ENCODE data around the gene BRINP3.

Gene BRINP3

DNA sequence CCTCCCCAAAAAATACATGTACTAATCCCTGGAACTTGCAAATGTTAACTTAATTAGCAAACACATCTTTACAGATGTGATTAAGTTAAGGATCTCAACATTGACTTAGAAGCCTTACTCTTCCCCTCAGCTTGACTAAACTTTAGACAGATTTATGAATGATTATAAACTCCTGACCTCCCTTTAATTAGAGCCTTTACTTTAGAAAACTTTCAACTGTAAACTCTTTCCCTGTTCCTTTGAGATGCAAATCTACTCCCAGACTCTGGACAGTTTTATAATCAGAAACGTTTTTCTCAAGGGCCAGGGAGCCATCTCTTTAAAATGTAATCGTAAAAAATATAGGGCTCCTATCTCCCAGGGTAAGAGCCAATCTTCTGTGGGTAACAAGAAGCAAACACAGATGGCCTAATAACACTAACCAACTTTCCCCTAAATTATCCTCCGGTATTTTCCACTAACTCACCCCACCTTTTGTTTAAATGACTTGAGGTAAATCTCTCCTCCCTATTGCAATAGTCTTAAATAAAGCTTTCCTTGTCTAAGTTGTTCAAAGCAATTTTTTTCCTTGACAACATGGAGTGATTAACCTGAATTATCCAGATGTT, 284.1 kb downstream of the BRINP3 start:
- Histone ChIP-seq H4K20me1 (ENCODE audit: insufficient read depth, low read length) (no peaks in the 10 kb centered on the region), H3K27ac (ENCODE audit: low read depth, low read length, poor library complexity, severe bottlenecking) (no peak overlapping the region), H3K9me3 (ENCODE audit: low read length) (no peaks in the 10 kb centered on the region), H3K9me2 (ENCODE audit: low read depth, low read length) (no peaks in the 10 kb centered on the region), H3K36me3 (ENCODE audit: insufficient read depth, low read length) (no peaks in the 10 kb centered on the region), H3K4me2 (ENCODE audit: low read length) (no peak overlapping the region), H3K4me1 (ENCODE audit: insufficient read depth, low read length, severe bottlenecking) (no peaks in the 10 kb centered on the region), H3K27me3 (ENCODE audit: insufficient read depth, low read length) (no peaks in the 10 kb centered on the region), H3K79me2 (ENCODE audit: insufficient read depth, low read length) (no peaks in the 10 kb centered on the region), H3K4me3 (ENCODE audit: low read depth, low read length, poor library complexity, severe bottlenecking) (no peak overlapping the region), H2AFZ (ENCODE audit: low read length) (no peak overlapping the region), H3F3A (ENCODE audit: insufficient read depth, low read length) (no peaks in the 10 kb centered on the region), H3K9ac (ENCODE audit: low read length) (no peak overlapping the region)
- TF ChIP-seq, protein P1, sequence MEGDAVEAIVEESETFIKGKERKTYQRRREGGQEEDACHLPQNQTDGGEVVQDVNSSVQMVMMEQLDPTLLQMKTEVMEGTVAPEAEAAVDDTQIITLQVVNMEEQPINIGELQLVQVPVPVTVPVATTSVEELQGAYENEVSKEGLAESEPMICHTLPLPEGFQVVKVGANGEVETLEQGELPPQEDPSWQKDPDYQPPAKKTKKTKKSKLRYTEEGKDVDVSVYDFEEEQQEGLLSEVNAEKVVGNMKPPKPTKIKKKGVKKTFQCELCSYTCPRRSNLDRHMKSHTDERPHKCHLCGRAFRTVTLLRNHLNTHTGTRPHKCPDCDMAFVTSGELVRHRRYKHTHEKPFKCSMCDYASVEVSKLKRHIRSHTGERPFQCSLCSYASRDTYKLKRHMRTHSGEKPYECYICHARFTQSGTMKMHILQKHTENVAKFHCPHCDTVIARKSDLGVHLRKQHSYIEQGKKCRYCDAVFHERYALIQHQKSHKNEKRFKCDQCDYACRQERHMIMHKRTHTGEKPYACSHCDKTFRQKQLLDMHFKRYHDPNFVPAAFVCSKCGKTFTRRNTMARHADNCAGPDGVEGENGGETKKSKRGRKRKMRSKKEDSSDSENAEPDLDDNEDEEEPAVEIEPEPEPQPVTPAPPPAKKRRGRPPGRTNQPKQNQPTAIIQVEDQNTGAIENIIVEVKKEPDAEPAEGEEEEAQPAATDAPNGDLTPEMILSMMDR (IDR thresholded peaks at IDR 0.05; ENCODE audit: low read length): no peak
- no peak for TF ChIP-seq EZH2 (IDR thresholded peaks at IDR 0.05; ENCODE audit: borderline replicate concordance, low read length)

GRCh38 chr1:190192627-190193026, 285.0 kb downstream of the BRINP3 start:
- H3K36me3 ChIP-seq (ENCODE audit: insufficient read depth, low read length): no peaks in the 10 kb centered on the region
- H3F3A ChIP-seq (ENCODE audit: insufficient read depth, low read length): no peaks in the 10 kb centered on the region
- no peaks in the 10 kb centered on the region for H3K9me2 ChIP-seq (ENCODE audit: low read depth, low read length)
- H3K9ac ChIP-seq (ENCODE audit: low read length): no peak overlapping the region
- no peak for TF ChIP-seq EZH2 (IDR thresholded peaks at IDR 0.05; ENCODE audit: borderline replicate concordance, low read length)
- TF ChIP-seq, protein P1 (IDR thresholded peaks at IDR 0.05; ENCODE audit: low read length): no peak
- no peaks in the 10 kb centered on the region for H3K79me2 ChIP-seq (ENCODE audit: insufficient read depth, low read length)
- no peaks in the 10 kb centered on the region for H3K9me3 ChIP-seq (ENCODE audit: low read length)
- no peak overlapping the region for H3K4me2 ChIP-seq (ENCODE audit: low read length)
- no peak overlapping the region for H3K4me3 ChIP-seq (ENCODE audit: low read depth, low read length, poor library complexity, severe bottlenecking)
- no peaks in the 10 kb centered on the region for H3K4me1 ChIP-seq (ENCODE audit: insufficient read depth, low read length, severe bottlenecking)
- no peaks in the 10 kb centered on the region for H3K27me3 ChIP-seq (ENCODE audit: insufficient read depth, low read length)
- H3K27ac ChIP-seq (ENCODE audit: low read depth, low read length, poor library complexity, severe bottlenecking): no peak overlapping the region
- H4K20me1 ChIP-seq (ENCODE audit: insufficient read depth, low read length): no peaks in the 10 kb centered on the region
- H2AFZ ChIP-seq (ENCODE audit: low read length): no peak overlapping the region

GRCh38 chr1:190183588-190183987, 294.1 kb downstream of the BRINP3 start:
- Histone ChIP-seq H3K9me2 (ENCODE audit: low read depth, low read length) (no peaks in the 10 kb centered on the region), H3K36me3 (ENCODE audit: insufficient read depth, low read length) (no peaks in the 10 kb centered on the region), H2AFZ (ENCODE audit: low read length) (no peak overlapping the region), H3K4me1 (ENCODE audit: insufficient read depth, low read length, severe bottlenecking) (no peaks in the 10 kb centered on the region), H3K4me3 (ENCODE audit: low read depth, low read length, poor library complexity, severe bottlenecking) (no peak overlapping the region), H3F3A (ENCODE audit: insufficient read depth, low read length) (no peaks in the 10 kb centered on the region), H3K9ac (ENCODE audit: low read length) (no peak overlapping the region), H3K9me3 (ENCODE audit: low read length) (no peaks in the 10 kb centered on the region), H3K27me3 (ENCODE audit: insufficient read depth, low read length) (no peaks in the 10 kb centered on the region), H3K4me2 (ENCODE audit: low read length) (no peak overlapping the region), H3K79me2 (ENCODE audit: insufficient read depth, low read length) (no peaks in the 10 kb centered on the region), H4K20me1 (ENCODE audit: insufficient read depth, low read length) (no peaks in the 10 kb centered on the region), H3K27ac (ENCODE audit: low read depth, low read length, poor library complexity, severe bottlenecking) (no peak overlapping the region)
- no peak for TF ChIP-seq EZH2 (IDR thresholded peaks at IDR 0.05; ENCODE audit: borderline replicate concordance, low read length)
- TF ChIP-seq, protein P1 (IDR thresholded peaks at IDR 0.05; ENCODE audit: low read length): no peak
